Kidney epithelial cell (primary cell): ENCODE data around the gene PLCB1. TPM values are rescaled to one million over a fixed set of nuclear protein-coding genes. Genes with fewer than 3 reads are reported as not detected.

Experiments used
- DNase-seq: peaks from one replicate; pipeline ENCODE4 v3.0.0-alpha.2; 2010; ENCODE audit warnings: low read depth
- H3K27me3 ChIP-seq: 2 replicates; pipeline ENCODE4 v1.6.0; 2011; ENCODE audit warnings: low read length; ENCODE audit not compliant: control insufficient read depth, insufficient read depth
- H3K36me3 ChIP-seq: 2 replicates; pipeline ENCODE4 v1.5.1; 2011; ENCODE audit warnings: low read length; ENCODE audit not compliant: control insufficient read depth, insufficient read depth
- H3K4me3 ChIP-seq: 2 replicates; pipeline ENCODE4 v1.5.1; 2011; ENCODE audit warnings: low read depth, mild to moderate bottlenecking, control low read depth, low read length
- total RNA-seq: library from RNA; depleted of rRNA; stranded (reverse); fragments of >200 nt; gene quantifications from 2 replicates; pipeline ENCODE4 v1.2.3, GENCODE V29; 2015
- TF ChIP-seq, protein P1 (sequence below): IDR thresholded peaks from 2 replicates; pipeline ENCODE4 v1.5.1; 2011; ENCODE audit warnings: mild to moderate bottlenecking, moderate library complexity, low read length, control low read depth, inconsistent platforms; ENCODE audit not compliant: insufficient read depth, poor library complexity, severe bottlenecking

Gene PLCB1
- total RNA-seq, 1 donor from 2014 or later = 5.1 TPM

DNA sequence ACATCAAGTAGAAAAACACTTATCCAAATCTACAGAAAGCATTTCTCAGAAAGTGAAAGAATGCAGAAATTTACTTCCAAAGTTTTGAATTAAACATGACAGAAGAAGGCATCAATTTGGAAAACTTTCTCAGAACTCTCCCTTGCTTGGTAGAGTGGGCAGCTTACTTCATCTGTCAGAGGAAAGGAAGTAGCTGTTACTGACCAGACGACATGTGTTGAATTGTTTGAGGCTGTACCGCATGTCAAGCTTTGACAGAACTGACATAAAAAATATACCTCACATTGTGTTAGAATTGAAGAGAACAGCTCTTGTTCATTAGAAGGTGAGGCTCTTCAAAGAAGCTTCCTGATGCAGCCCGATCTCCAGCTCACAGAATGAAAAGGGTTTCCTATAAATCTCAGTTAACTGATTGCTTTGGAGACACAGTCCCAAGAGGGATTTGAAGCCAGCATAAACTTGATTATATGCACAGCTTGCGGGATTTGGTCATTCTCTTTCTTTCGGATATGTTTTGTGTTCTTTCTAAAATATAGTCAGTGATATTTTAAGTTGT, 190.7 kb downstream of the PLCB1 start:
- no peak overlapping the region for H3K4me3 ChIP-seq
- no peaks in the 10 kb centered on the region for H3K36me3 ChIP-seq
- TF ChIP-seq, protein P1, sequence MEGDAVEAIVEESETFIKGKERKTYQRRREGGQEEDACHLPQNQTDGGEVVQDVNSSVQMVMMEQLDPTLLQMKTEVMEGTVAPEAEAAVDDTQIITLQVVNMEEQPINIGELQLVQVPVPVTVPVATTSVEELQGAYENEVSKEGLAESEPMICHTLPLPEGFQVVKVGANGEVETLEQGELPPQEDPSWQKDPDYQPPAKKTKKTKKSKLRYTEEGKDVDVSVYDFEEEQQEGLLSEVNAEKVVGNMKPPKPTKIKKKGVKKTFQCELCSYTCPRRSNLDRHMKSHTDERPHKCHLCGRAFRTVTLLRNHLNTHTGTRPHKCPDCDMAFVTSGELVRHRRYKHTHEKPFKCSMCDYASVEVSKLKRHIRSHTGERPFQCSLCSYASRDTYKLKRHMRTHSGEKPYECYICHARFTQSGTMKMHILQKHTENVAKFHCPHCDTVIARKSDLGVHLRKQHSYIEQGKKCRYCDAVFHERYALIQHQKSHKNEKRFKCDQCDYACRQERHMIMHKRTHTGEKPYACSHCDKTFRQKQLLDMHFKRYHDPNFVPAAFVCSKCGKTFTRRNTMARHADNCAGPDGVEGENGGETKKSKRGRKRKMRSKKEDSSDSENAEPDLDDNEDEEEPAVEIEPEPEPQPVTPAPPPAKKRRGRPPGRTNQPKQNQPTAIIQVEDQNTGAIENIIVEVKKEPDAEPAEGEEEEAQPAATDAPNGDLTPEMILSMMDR = no peak
- H3K27me3 ChIP-seq = no peaks in the 10 kb centered on the region
- DNase-seq = no peak

DNA sequence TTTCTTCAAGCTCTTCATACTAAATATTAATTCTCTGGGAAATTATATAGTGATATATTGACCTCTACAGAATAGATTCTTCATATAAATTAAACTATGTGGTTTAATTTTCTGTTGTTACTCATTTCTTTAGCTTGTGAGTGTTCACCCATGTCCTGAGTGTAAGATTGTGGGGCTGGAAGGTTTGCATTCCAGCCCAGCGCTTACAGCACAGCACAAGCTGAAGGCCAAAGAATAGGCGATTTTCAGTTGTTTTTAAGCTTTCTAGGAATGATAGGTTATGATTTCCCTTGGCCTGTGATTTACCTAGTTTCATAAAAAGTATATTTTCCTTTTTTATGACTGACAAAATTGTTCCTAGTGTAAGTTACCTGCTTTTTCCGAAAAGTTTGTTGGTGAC, 194.1 kb downstream of the PLCB1 start:
- TF ChIP-seq, protein P1 = no peak
- no peaks in the 10 kb centered on the region for H3K27me3 ChIP-seq
- no peak overlapping the region for H3K4me3 ChIP-seq
- no peaks in the 10 kb centered on the region for H3K36me3 ChIP-seq
- DNase-seq = no peak

DNA sequence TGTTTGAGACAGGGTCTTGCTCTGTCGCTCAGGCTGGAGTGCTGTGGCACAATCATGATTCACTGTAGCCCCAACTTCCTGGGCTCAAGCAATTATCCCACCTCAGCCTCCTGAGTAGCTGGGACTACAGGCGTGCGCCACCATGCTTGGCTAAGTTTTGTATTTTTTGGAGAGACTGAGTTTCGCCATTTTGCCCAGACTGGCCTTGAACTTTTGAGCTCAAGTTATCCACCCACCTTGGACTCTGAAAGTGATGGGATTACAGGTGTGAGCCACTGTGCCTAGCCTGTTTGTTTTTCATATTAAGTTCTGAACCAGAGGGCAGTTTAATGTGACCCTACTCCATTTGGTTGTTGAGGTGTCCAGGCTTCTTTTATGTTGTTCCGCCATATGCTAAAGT, 194.8 kb downstream of the PLCB1 start:
- TF ChIP-seq, protein P1 = no peak

DNA sequence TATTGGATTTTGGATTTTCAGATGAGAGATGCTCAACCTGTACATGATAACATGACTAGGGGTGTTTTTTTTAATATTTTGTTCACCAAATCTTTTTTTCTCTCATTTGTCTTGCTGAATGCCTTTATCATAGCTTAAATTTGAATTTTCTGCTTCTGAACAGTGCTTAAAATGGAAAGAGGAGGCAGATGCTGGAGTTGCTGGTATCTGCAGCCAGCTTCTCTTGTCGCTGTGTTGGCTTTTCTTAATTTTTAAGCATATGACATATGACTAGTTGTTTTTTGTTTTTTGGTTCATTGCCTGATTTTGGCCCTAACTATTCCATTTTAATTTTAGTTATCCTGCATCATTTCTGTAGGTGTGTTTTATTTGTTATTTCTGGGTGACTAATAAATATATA, 196.1 kb downstream of the PLCB1 start:
- TF ChIP-seq, protein P1 = no peak
- DNase-seq = no peak
- Histone ChIP-seq H3K36me3 (no peaks in the 10 kb centered on the region), H3K4me3 (no peak overlapping the region), H3K27me3 (no peaks in the 10 kb centered on the region)

More for the DNA sequence above, 194.8 kb downstream of the PLCB1 start:
- no peak for DNase-seq
- Histone ChIP-seq H3K4me3 (no peak overlapping the region), H3K27me3 (no peaks in the 10 kb centered on the region), H3K36me3 (no peaks in the 10 kb centered on the region)

DNA sequence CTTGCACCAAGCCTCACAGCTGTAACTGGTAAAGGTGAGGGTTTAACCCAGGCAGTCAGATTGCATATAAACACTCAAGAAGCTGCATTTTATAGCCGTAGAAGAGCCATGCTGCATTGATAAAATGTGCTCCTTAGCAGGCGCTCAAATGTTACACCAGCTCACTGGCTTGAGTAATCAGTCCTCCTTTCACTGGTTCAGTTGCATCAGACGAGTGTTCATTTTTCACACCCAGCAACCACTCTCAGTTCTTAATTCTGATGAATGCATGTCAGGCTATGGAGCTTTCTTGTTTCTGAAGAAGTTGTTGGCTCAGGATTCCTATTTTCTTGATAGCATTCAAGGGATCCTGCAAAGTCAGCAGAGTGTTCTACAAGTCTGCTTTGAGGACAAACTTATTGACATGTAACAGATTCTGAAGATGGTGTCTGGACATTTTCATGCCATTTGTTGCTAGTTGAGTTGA, 198.3 kb downstream of the PLCB1 start:
- Histone ChIP-seq H3K4me3 (no peak overlapping the region), H3K27me3 (no peaks in the 10 kb centered on the region), H3K36me3 (no peaks in the 10 kb centered on the region)
- TF ChIP-seq, protein P1 = no peak
- DNase-seq = no peak
